GM21723 (cell line): ENCODE results near the gene MAPK8IP3.

Experiments used
- ATAC-seq: cut with Tn5 transposase; IDR thresholded peaks from one replicate; pipeline ENCODE4 v1.9.1; 2021; ENCODE audit warnings: mild to moderate bottlenecking, moderate library complexity; ENCODE audit not compliant: unreplicated experiment

The MAPK8IP3 gene

GRCh38 chr16:1758923-1759322 is 52.9 kb downstream of the MAPK8IP3 start:
- no peak for ATAC-seq

GRCh38 chr16:1759511-1759910 is 53.5 kb downstream of the MAPK8IP3 start:
- ATAC-seq, result no peak

GRCh38 chr16:1760911-1761310 is 54.9 kb downstream of the MAPK8IP3 start:
- ATAC-seq, result no peak

GRCh38 chr16:1761751-1762150 is 55.8 kb downstream of the MAPK8IP3 start:
- ATAC-seq, result no peak

GRCh38 chr16:1762196-1762878 is 56.3 kb downstream of the MAPK8IP3 start:
- no peak for ATAC-seq

- ATAC-seq, result no peak
These were observed 57.0 kb downstream of the MAPK8IP3 start for GRCh38 chr16:1762879-1763520.

GRCh38 chr16:1763521-1764511 is 57.8 kb downstream of the MAPK8IP3 start:
- ATAC-seq, result no peak

- no peak for ATAC-seq
These were observed 59.0 kb downstream of the MAPK8IP3 start for GRCh38 chr16:1764971-1765370.

GRCh38 chr16:1765826-1766225 is 59.8 kb downstream of the MAPK8IP3 start:
- ATAC-seq, result no peak

- no peak for ATAC-seq
These were observed 60.2 kb downstream of the MAPK8IP3 start for GRCh38 chr16:1766231-1766630.

- no peak for ATAC-seq
These were observed 60.7 kb downstream of the MAPK8IP3 start for GRCh38 chr16:1766701-1767100.

GRCh38 chr16:1767116-1767994 is 61.4 kb downstream of the MAPK8IP3 start:
- no peak for ATAC-seq

GRCh38 chr16:1768061-1768766 is 62.2 kb downstream of the MAPK8IP3 start:
- ATAC-seq, result no peak

- no peak for ATAC-seq
These were observed 62.9 kb downstream of the MAPK8IP3 start for GRCh38 chr16:1768767-1769401.

- ATAC-seq, result no peak
These were observed 63.7 kb downstream of the MAPK8IP3 start for GRCh38 chr16:1769402-1770300.

- no peak for ATAC-seq
These were observed 64.6 kb downstream of the MAPK8IP3 start for GRCh38 chr16:1770328-1771187.

- ATAC-seq, result peak; percentile 31
These were observed 65.3 kb downstream of the MAPK8IP3 start, which contains the start of gene NME3 for GRCh38 chr16:1771188-1771863. Gene NME3 (minus strand): TSS chr16:1771543. CDS start chr16:1771534, 9 bp downstream.
